Activated CD4-positive, alpha-beta T cell treated with anti-CD3 and anti-CD28 coated beads for 4 hours (primary cell): ENCODE measurements around the gene CDH4.

Experiments used
- DNase-seq, 2 donors: peaks; one replicate each; pipeline ENCODE4 v3.0.0-alpha.2; 2020

The CDH4 gene

GRCh38 chr20:61623451-61623850, 371.4 kb downstream of the CDH4 start:
- no peak for DNase-seq

- DNase-seq = no peak
Measured at GRCh38 chr20:61625246-61625645, 373.2 kb downstream of the CDH4 start.

- DNase-seq = no peak
Measured at GRCh38 chr20:61626412-61626811, 374.4 kb downstream of the CDH4 start.

GRCh38 chr20:61627791-61628415, 375.8 kb downstream of the CDH4 start:
- no peak for DNase-seq

- no peak for DNase-seq
Measured at GRCh38 chr20:61628480-61628879, 376.4 kb downstream of the CDH4 start.

- DNase-seq = no peak
Measured at GRCh38 chr20:61628901-61629601, 377.0 kb downstream of the CDH4 start.

GRCh38 chr20:61629602-61630390, 377.7 kb downstream of the CDH4 start:
- no peak for DNase-seq

GRCh38 chr20:61630391-61630650, 378.3 kb downstream of the CDH4 start:
- no peak for DNase-seq

GRCh38 chr20:61630816-61631215, 378.8 kb downstream of the CDH4 start:
- DNase-seq = no peak

GRCh38 chr20:61631751-61632150, 379.7 kb downstream of the CDH4 start:
- DNase-seq = no peak

GRCh38 chr20:61633004-61633403, 380.9 kb downstream of the CDH4 start:
- DNase-seq = no peak

- no peak for DNase-seq
Measured at GRCh38 chr20:61634376-61635145, 382.5 kb downstream of the CDH4 start.

GRCh38 chr20:61635721-61636455, 383.8 kb downstream of the CDH4 start:
- DNase-seq = no peak

GRCh38 chr20:61636531-61637116, 384.6 kb downstream of the CDH4 start:
- no peak for DNase-seq

GRCh38 chr20:61638802-61639585, 386.9 kb downstream of the CDH4 start:
- no peak for DNase-seq

GRCh38 chr20:61640131-61640870, 388.2 kb downstream of the CDH4 start:
- DNase-seq = no peak

- no peak for DNase-seq
Measured at GRCh38 chr20:61640871-61641245, 388.8 kb downstream of the CDH4 start.

- no peak for DNase-seq
Measured at GRCh38 chr20:61643656-61644377, 391.8 kb downstream of the CDH4 start.

- no peak for DNase-seq
Measured at GRCh38 chr20:61644378-61645076, 392.5 kb downstream of the CDH4 start.
